HCT116 (cell line): ENCODE results near the gene RECK. TPM values are rescaled to one million over a fixed set of nuclear protein-coding genes. Genes with fewer than 3 reads are reported as not detected.

Experiments used
- ATAC-seq: fragments of 200-7000 bp; cut with Tn5 transposase; 2 replicates; pipeline ENCODE4 v1.9.1; 2020; ENCODE audit warnings: mild to moderate bottlenecking, moderate library complexity
- BruUV-seq: library from RNA; stranded (reverse); fragments of 400-500 nt; replicated peaks from 2 replicates; lab custom pipeline; 2021; lab: Mats Ljungman, UMichigan
- CTCF ChIA-PET: fragments of 300-600 bp; sonication (Branson Sonifier 250); formaldehyde crosslinking; loops from one replicate; lab custom pipeline; 2021; ENCODE audit warnings: antibody characterized with exemption; lab: Charles Lee
- POLR2A ChIA-PET: fragments of 300-600, 350-600 bp; sonication (Branson Sonifier 250); formaldehyde crosslinking; loops from one replicate; lab custom pipeline; 2021; ENCODE audit warnings: antibody characterized with exemption; lab: Charles Lee
- RAD21 ChIA-PET, 2 experiments: fragments of 300-600 bp; sonication (Branson Sonifier 250); formaldehyde crosslinking; loops; one replicate each; lab custom pipeline; 2023; ENCODE audit warnings: low total read pairs in 2 of 2; ENCODE audit not compliant: uncharacterized antibody in 2 of 2, unreplicated experiment in 2 of 2, low non-redundant PET in 1 of 2; lab: Charles Lee
- DNase-seq: peaks from one replicate; pipeline ENCODE4 v3.0.0-alpha.2; 2010; ENCODE audit warnings: low read depth, low spot score
- H2AFZ ChIP-seq: fragments of 200-600 bp; shearing (Covaris generic), sonication (generic); 2 replicates; pipeline ENCODE4 v1.6.1; 2017; ENCODE audit warnings: low read depth, mixed run types, mixed read lengths, antibody characterized with exemption, low read length; ENCODE audit not compliant: poor library complexity, severe bottlenecking
- H3K27ac ChIP-seq: 2 replicates; pipeline ENCODE4 v1.5.1; 2012; ENCODE audit warnings: low read depth, low read length
- H3K27me3 ChIP-seq: fragments of 200-600 bp; sonication (generic); 2 replicates; pipeline ENCODE4 v1.6.1; 2016; ENCODE audit warnings: mixed run types, low read length, mixed read lengths; ENCODE audit not compliant: insufficient read depth
- H3K36me3 ChIP-seq, 2 experiments: fragments of 200-500 bp in 1 of 2; fragments of 200-600 bp in 1 of 2; sonication (Bioruptor generic) in 1 of 2; sonication (generic) in 1 of 2; 2 replicates each; pipeline versions ENCODE4 v1.5.1 to v1.6.1; 2014 to 2016; ENCODE audit warnings: low read length in 2 of 2, inconsistent platforms in 1 of 2, mixed read lengths in 1 of 2, mixed run types in 1 of 2; ENCODE audit not compliant: insufficient read depth in 2 of 2, control insufficient read depth in 1 of 2
- H3K4me1 ChIP-seq, 2 experiments: fragments of 200-600 bp in 1 of 2; sonication (generic) in 1 of 2; 2 replicates each; pipeline versions ENCODE4 v1.5.1 to v1.6.1; 2012 to 2017; ENCODE audit warnings: low read length in 2 of 2, inconsistent platforms in 1 of 2, mild to moderate bottlenecking in 1 of 2, mixed read lengths in 1 of 2, mixed run types in 1 of 2, moderate library complexity in 1 of 2; ENCODE audit not compliant: insufficient read depth in 2 of 2, control insufficient read depth in 1 of 2
- H3K4me2 ChIP-seq: fragments of 200-600 bp; sonication (generic); 2 replicates; pipeline ENCODE4 v1.6.1; 2017; ENCODE audit warnings: mixed run types, low read length, mixed read lengths
- H3K4me3 ChIP-seq, 2 experiments: fragments of 200-600 bp in 1 of 2; sonication (generic) in 1 of 2; replicated peaks in 1 of 2; 2 replicates each; pipeline ENCODE4 v1.5.1; 2011 to 2016; ENCODE audit warnings: low read length in 2 of 2, control low read depth in 1 of 2, low read depth in 1 of 2, mild to moderate bottlenecking in 1 of 2, mixed read lengths in 1 of 2, mixed run types in 1 of 2
- H3K79me2 ChIP-seq: fragments of 200-600 bp; sonication (generic); 2 replicates; pipeline ENCODE4 v1.6.1; 2017; ENCODE audit warnings: mild to moderate bottlenecking, mixed run types, low read length, moderate library complexity, mixed read lengths; ENCODE audit not compliant: insufficient read depth
- H3K9ac ChIP-seq: fragments of 200-600 bp; sonication (generic); 2 replicates; pipeline ENCODE4 v1.6.1; 2016; ENCODE audit warnings: low read length, mixed read lengths
- H3K9me2 ChIP-seq: fragments of 200-600 bp; sonication (generic), shearing (Covaris generic); 2 replicates; pipeline ENCODE4 v1.6.1; 2017; ENCODE audit warnings: mixed run types, mild to moderate bottlenecking, moderate library complexity; ENCODE audit not compliant: insufficient read depth
- H3K9me3 ChIP-seq, 2 experiments: fragments of 200-500 bp in 1 of 2; fragments of 200-600 bp in 1 of 2; sonication (Bioruptor generic) in 1 of 2; sonication (generic) in 1 of 2; 2 replicates each; pipeline ENCODE4 v1.6.1; 2014 to 2017; ENCODE audit warnings: low read length in 2 of 2, mixed read lengths in 2 of 2, inconsistent platforms in 1 of 2, low read depth in 1 of 2, mild to moderate bottlenecking in 1 of 2, mixed run types in 1 of 2, moderate library complexity in 1 of 2; ENCODE audit not compliant: control insufficient read depth in 1 of 2, insufficient read depth in 1 of 2
- H4K20me1 ChIP-seq: fragments of 200-600 bp; sonication (generic), shearing (Covaris generic); 2 replicates; pipeline ENCODE4 v1.6.1; 2017; ENCODE audit warnings: mixed run types, mild to moderate bottlenecking, moderate library complexity; ENCODE audit not compliant: insufficient read depth
- EZH2 ChIP-seq: fragments of 200-600 bp; sonication (generic); IDR thresholded peaks from 2 replicates; pipeline ENCODE4 v1.6.1; 2017; ENCODE audit warnings: antibody characterized with exemption, mixed run types
- RAD21 ChIP-seq: IDR thresholded peaks from 2 replicates; pipeline ENCODE4 v1.6.1; 2012; ENCODE audit warnings: low read depth, mild to moderate bottlenecking
- intact Hi-C: fragments of 100-400 bp; cut with micrococcal nuclease; formaldehyde crosslinking; loops from 2 replicates; pipeline ENCODE4 v1.10.0; 2022
- total RNA-seq: library from RNA; stranded (reverse); gene quantifications from one replicate; pipeline ENCODE4 v1.2.1, GENCODE V29; 2021; ENCODE audit not compliant: unreplicated experiment
- TF ChIP-seq, protein P1 (sequence below), 3 experiments: fragments of 200-600 bp in 1 of 3; sonication (generic) in 1 of 3; IDR thresholded peaks in 2 of 3; conservative IDR thresholded peaks in 1 of 3; 2 replicates each; pipeline ENCODE4 v1.5.1; 2012 to 2017; ENCODE audit warnings: low read depth in 2 of 3, low read length in 2 of 3, antibody characterized with exemption in 1 of 3, borderline replicate concordance in 1 of 3, control low read depth in 1 of 3, mild to moderate bottlenecking in 1 of 3, mixed read lengths in 1 of 3, mixed run types in 1 of 3, moderate library complexity in 1 of 3; ENCODE audit not compliant: insufficient read depth in 1 of 3

RECK gene
- total RNA-seq, 1 experiment from 2014 or later: 3.8 TPM

DNA sequence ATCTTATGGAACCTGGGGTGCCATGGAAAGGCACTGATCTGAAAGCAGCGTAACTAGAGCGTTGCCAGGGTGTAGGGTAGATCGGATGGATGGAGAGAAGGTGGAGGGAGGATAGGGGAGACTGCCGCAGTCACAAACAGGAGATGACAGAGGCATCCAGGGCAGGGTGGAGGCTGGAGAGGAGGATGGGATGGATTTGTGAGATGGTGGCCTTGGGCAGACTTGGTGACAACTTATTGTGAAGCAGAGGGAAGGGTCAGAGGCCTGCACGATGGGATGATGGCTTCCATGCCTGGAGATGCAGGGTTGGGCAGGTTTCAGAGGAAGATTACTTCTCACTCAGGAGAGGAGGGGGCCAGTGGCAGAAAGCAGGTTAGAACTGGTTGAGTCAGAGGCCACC, 102.2 kb downstream of the RECK start (continued):
- TF ChIP-seq, protein P1, sequence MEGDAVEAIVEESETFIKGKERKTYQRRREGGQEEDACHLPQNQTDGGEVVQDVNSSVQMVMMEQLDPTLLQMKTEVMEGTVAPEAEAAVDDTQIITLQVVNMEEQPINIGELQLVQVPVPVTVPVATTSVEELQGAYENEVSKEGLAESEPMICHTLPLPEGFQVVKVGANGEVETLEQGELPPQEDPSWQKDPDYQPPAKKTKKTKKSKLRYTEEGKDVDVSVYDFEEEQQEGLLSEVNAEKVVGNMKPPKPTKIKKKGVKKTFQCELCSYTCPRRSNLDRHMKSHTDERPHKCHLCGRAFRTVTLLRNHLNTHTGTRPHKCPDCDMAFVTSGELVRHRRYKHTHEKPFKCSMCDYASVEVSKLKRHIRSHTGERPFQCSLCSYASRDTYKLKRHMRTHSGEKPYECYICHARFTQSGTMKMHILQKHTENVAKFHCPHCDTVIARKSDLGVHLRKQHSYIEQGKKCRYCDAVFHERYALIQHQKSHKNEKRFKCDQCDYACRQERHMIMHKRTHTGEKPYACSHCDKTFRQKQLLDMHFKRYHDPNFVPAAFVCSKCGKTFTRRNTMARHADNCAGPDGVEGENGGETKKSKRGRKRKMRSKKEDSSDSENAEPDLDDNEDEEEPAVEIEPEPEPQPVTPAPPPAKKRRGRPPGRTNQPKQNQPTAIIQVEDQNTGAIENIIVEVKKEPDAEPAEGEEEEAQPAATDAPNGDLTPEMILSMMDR (IDR thresholded peaks at IDR 0.05 in 2 of 3, conservative IDR thresholded peaks at IDR 0.05 in 1 of 3; ENCODE audit: borderline replicate concordance in 1 of 3, insufficient read depth in 1 of 3, low read depth in 2 of 3, low read length in 2 of 3): no peak
- TF ChIP-seq, all 23 proteins: peak for 0

DNA sequence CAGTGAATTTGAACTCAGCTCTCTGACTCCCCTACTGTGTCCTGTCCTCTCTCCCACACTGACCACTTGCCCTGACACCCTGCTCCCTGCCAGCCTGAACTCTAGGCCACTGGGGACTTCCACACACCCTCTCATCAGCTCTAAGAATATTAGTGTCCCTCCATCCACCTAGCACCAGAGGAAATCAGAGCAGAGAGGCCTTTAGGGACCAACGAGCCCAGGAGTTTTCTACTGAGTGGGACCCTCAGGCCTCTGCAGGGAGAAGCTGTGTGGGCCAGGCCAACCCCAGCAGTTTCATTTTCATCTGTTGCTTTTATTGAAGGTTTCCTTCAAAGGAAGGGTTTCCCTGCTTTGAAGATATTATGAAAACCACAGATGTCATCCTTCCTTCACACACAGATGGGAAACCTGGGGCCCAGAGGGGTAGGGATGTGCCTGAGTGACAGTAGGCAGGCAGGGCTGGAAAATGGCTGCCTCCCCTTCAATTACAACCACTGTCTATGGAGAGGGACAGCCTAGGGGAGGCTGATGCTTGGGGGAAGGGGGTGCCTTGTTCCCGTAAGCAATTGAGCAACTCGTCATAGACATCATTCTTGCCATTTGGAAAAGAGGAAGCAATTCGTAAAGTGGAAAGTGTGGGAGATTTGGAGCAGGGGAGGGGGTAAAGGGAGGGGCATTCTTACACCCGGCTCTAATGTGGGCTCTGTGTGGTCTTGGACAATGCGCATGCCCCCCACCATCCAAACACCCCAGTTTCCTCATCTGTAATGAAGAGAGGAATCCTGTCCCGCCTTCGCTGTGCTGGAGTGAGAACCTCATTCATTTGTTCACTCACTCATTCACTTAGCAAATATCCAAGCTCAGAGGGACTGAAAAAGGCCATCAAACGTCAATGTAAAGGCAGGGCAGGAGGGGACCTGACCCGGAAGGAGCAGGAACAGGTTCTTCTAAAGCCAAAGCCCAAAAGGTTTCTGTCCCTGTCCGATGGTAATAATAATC, 103.7 kb downstream of the RECK start:
- H3K36me3 ChIP-seq: no peaks in the 10 kb centered on the region
- ChIA-PET POLR2A (no interaction called here), RAD21 (no interaction called here), CTCF (interaction anchor here (1.3 to 1.4 kb wide), 2 partner anchors 26 to 234 kb away, joined by 3 to 4 read pairs; partner anchors contain the start of gene HRCT1)
- no peak overlapping the region for H2AFZ ChIP-seq
- H3K9ac ChIP-seq: no peak overlapping the region
- H3K79me2 ChIP-seq: no peaks in the 10 kb centered on the region
- no peak for TF ChIP-seq EZH2
- no peak for TF ChIP-seq RAD21
- H3K27me3 ChIP-seq: no peaks in the 10 kb centered on the region
- DNase-seq (no peak), ATAC-seq (no peak)
- peaks cover 0 to 20% of the 10 kb centered on the region in 2 experiments; a peak in 1 of 4 replicates for H3K4me1 ChIP-seq
- no peaks in the 10 kb centered on the region for H3K9me2 ChIP-seq
- no TSS peak for BruUV-seq
- H3K4me3 ChIP-seq: no peak overlapping the region
- intact Hi-C loops: no loop called here
- no peak overlapping the region for H3K4me2 ChIP-seq
- no peaks in the 10 kb centered on the region for H4K20me1 ChIP-seq
- H3K9me3 ChIP-seq: no peaks in the 10 kb centered on the region
- no peak overlapping the region for H3K27ac ChIP-seq
